OCI-LY3 (cell line): ENCODE results near the gene CXXC5.

Experiments
- EZH2phosphoT487 ChIP-seq: fragments of 200-600 bp; shearing (Covaris generic); IDR thresholded peaks from 2 replicates; pipeline ENCODE4 v1.6.1; 2018; ENCODE audit warnings: antibody characterized with exemption, mixed run types, low read depth
- TF ChIP-seq, protein P1 (sequence below): fragments of 200-600, 300-600 bp; sonication (generic); IDR thresholded peaks from 2 replicates; pipeline ENCODE4 v1.5.1; 2014; ENCODE audit warnings: antibody characterized with exemption, low read length, low read depth

GRCh38 chr5:139667001-139667729 is 19.0 kb downstream of the CXXC5 start:
- TF ChIP-seq, protein P1, sequence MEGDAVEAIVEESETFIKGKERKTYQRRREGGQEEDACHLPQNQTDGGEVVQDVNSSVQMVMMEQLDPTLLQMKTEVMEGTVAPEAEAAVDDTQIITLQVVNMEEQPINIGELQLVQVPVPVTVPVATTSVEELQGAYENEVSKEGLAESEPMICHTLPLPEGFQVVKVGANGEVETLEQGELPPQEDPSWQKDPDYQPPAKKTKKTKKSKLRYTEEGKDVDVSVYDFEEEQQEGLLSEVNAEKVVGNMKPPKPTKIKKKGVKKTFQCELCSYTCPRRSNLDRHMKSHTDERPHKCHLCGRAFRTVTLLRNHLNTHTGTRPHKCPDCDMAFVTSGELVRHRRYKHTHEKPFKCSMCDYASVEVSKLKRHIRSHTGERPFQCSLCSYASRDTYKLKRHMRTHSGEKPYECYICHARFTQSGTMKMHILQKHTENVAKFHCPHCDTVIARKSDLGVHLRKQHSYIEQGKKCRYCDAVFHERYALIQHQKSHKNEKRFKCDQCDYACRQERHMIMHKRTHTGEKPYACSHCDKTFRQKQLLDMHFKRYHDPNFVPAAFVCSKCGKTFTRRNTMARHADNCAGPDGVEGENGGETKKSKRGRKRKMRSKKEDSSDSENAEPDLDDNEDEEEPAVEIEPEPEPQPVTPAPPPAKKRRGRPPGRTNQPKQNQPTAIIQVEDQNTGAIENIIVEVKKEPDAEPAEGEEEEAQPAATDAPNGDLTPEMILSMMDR, result no peak
- TF ChIP-seq EZH2phosphoT487, result no peak
